C4-2B (cell line): ENCODE data around the gene C14orf93.

Experiments used
- ZFX ChIP-seq: fragments of 450-650 bp; IDR thresholded peaks from 2 replicates; pipeline ENCODE4 v1.6.1; 2017
- TF ChIP-seq, protein P1 (sequence below): fragments of 450-650 bp; conservative IDR thresholded peaks from 2 replicates; pipeline ENCODE4 v1.5.1; 2017; ENCODE audit warnings: mild to moderate bottlenecking

DNA sequence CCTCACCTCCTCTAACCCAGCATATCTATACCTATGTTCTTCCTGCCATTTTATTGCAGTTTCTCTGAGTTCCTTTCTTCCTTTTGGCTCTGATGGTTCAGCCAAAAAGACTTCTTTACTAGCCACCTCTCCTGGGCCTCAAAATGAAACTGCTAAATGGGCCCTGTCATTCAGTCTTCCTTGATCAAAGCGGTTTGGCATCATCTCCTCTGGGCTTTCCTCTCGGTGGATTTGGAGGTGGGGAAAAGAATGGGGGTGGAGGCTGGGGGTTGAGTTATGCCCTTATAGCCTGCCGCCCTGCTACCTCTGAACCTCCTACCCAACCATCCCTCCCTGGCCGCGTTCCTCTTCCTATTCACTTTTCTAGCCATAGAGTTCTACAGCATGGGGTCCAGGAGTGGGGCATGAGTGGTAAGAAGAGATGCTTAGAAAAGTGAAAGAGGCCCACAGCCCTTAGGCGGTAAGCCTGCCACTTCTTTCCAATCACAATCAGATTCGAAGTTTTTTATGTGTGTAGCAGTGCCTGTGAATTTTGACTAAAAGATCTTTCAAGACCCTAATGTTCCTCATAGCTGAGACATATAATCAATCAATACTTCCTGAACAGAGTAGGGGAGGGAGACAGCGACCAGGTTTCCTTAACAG, 30.1 kb downstream of the C14orf93 start:
- TF ChIP-seq, protein P1, sequence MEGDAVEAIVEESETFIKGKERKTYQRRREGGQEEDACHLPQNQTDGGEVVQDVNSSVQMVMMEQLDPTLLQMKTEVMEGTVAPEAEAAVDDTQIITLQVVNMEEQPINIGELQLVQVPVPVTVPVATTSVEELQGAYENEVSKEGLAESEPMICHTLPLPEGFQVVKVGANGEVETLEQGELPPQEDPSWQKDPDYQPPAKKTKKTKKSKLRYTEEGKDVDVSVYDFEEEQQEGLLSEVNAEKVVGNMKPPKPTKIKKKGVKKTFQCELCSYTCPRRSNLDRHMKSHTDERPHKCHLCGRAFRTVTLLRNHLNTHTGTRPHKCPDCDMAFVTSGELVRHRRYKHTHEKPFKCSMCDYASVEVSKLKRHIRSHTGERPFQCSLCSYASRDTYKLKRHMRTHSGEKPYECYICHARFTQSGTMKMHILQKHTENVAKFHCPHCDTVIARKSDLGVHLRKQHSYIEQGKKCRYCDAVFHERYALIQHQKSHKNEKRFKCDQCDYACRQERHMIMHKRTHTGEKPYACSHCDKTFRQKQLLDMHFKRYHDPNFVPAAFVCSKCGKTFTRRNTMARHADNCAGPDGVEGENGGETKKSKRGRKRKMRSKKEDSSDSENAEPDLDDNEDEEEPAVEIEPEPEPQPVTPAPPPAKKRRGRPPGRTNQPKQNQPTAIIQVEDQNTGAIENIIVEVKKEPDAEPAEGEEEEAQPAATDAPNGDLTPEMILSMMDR, result no peak
- TF ChIP-seq ZFX, result no peak
